ENCODE data around the gene EPC1.

Gene EPC1

DNA sequence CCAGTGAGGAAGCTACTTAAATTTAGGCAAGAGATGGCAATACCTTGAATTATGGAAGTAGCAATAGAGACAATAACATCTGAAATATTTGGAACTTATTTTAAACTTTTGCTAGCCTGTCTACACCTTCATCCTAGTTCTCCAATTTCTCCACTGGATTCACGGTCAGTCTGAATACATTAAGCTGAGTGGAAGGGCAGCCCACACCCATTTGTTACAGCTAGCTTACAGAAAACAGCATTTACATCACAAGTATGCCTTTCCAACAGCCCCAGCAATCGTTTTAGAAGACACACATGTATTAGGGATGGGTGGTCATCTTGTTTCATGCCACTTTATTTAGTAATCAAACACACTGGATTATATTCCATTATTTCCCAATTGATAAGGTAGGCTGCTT, 16.7 kb downstream of the EPC1 start:
- DNase-seq = no peak

DNA sequence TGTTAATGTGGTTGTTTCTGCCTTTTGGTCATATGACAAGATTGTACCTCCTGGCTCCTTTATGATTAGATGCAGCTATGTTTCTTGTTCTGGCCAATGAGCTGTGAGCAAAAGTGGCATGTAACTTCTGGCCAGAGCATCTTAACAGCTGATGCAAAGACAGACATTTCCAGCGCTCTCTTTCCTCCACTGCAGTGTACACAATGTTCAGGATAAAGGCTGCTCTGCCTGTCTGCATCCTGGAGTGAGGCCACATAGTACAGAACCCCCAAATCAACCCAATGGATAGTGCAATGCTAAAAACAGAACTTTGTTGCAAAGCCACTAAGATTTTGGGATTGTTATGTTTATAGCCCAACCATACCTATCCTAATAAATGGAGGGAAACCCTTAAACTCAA, 17.9 kb downstream of the EPC1 start:
- DNase-seq = peak; percentile 19

DNA sequence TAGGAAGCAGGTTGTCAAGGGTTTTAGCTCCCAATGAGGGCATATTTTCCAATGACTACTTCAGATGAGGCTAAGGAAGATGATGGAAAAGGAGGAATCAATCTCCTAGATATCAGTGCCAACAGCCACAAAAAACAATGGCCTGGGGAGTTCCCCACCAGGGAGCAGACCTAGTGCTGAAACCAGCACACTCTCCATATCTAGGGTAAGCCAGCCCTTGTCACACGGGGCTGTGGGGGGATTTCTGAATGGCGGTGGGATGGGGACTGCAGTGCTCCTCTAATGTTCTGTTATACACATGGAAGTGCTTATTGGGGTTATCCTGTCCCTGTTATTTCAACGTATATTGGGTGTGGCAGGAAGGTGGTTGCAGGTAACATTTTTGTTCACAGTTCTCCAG, 18.5 kb downstream of the EPC1 start:
- DNase-seq = no peak

DNA sequence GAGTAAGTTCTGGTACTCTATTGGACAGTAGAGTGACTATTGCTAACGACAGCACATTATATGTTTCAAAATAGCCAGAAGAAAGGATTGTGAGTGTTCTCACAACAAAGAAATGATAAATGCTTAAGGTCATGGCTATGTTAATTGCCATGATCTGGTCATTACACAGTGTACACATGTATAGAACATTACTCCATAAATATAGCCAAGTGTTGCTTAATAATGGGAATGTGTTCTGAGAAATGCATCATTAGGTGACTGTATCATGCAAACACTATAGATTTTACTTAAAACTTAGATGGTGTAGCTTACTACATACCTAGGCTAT, 19.6 kb downstream of the EPC1 start:
- DNase-seq = no peak

DNA sequence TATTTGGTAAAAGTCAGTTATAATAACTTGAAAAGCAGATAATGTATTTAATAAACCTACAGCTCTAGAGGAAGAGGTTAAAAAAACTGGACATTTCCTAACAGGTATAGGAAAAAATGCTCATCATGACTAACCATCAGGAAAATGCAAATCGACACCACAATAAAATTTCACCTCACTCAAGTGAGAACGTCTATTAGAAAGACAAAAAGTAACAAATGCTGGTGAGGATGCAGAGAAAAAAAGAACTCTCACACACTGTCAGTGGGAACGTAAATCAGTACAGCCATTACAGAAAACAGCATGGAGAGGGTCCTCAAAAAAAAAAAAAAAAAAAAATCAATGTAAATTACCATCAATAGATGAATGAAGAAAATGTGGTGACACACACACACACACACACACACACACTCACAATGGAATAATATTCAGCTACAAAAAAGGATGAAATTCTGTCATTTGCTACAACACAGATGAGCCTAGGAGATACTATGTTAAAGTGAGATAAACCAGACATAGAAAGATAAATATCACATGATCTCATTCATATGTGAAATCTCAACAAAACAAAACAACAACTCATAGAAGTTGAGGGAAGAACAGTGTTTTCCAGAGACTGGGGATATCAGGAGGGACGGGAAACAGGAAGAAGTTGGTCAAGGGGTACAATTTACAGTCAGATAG, 20.1 kb downstream of the EPC1 start:
- no peak for DNase-seq

DNA sequence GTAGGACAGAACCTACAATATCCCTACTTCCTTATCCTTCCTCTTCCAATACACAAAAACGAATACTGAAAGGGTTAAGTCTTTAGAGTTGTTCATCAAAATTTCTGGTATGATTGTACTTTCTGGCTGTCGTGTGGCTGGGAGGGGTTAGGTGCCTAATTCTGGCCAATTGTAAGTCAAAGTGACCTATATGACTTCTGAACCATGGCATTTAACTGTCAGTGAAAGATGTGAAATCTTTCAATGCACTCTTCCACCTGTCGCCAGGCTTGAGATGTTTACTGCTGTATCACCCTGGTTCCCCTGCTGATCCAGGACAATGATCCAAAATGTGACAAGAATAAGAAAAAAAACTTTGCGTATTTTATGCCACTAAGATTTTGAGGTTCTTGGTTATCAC, 20.8 kb downstream of the EPC1 start:
- no peak for DNase-seq

DNA sequence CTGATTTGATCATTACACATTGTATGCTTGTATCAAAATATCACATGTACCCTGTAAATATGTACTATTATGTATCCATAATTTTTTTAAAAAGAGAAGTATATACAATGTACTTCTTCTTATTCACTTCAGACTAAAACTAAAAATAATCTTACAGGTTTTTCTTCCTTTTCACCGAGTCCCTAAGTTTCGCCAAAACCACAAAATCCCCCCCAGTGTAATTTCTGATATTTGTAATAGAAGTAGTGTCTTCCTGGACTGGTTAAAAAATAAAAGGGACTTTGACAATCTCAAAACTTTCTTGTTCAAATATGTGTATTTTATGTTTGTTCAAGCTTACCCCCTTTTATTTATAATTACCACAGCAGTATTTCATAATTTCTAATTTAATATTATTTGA, 23.9 kb downstream of the EPC1 start:
- DNase-seq = no peak

DNA sequence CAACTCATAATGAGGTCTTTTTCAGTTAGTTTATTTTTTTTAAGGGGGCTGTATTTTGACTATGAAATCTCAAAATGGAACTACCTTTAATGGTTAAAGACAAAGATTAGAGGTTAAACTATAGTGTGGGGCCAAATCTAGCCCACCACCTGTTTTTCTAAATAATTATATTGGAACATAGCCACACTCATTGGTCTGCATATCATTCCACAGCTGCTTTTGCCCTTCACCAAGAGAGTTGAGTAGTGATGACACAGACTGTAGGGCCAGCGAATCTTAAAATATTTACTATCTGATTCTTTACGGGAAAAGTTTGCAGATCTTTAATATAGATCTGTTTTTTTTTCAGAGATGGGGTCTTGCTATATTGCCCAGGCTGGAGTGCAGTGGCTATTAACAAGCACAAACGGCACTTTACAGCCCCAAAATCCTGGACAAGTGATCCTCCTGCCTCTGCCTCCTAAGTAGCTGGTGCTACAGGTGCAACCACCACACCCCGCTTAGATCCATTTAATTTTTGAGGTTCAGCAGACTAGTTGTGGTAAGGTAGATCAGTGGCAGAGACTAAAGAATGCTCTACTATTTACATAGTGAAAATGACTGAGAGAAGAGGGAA, 25.8 kb downstream of the EPC1 start:
- no peak for DNase-seq

DNA sequence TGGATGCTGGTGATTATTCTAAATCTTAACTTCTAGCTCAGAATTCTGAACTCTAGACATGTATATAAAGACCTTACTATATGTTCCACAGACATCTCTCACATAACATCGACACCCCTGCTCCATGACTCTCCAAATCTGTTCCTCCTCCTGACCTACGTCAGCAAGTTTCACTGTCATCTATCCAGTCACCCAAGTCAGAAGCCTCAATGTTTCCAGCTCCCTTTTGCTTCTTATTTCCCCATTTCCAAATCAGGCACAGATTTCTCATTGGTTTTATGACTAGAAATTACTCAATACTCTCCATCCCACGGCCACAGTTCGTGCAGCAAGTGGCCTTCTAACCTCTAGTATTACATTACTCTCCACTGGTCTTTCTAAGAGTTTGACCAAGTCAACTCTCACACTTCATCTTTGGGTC, 28.5 kb downstream of the EPC1 start:
- no peak for DNase-seq

DNA sequence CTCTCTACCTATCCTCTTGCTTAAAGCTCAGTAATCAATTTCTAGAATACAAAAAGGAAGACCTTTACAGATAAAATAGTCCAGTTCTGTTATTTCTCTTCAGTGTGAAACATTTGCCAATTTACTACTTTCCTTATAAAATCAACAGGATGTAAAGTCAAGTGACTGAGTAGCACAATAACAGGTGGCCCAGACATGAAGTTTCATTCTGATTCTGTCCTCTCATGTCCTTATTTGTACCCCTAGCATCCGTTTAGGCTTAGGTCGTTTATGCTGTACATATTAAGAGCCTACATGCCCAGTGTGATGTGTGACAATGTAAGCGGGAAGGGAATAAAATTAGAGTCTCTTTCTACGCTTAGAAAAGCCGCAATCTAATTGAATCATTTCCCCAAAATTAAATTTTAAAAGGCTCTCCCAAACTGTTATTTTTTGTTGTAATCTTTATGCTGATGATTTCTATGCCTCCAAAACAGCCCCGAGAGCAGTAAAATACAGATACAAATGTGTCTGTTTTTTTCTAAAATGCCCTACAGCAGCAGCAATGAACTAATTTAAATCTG, 29.1 kb downstream of the EPC1 start:
- no peak for DNase-seq

DNA sequence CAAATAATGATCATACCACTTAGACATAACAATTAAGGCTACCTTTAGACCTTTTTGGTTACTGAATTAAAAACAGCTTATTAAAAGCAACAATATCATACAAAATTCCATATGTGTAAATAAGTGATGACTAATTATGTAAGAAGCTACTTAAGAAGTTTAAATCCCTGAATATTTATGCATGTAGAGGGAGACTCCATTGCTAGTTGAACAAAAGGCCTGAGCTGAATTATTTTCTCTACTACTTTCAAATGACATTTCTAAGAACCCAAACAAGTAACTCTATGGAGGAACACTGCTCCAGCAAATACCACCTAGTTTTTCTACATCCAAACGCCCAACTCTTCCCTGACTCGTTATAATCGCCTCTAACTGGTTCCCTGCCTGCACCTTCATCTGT, 31.5 kb downstream of the EPC1 start:
- no peak for DNase-seq

DNA sequence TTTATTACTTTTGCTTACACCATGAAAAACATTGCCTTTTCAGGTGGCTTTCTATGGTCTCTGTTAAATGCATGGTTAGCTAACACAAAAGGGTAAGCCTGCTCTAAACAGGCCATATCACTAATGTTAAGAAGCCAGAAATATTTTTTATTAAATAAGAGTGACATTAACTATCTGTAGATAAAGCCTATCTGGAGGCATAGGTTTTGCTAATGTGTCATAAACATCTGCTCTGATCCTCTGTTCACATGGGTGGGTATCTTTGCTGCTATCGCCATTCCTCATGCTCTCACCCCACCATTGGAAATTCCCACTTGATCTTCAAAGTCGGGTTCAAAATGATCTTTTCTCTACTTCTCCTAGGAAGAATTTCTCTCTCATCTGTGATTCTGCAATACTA, 32.4 kb downstream of the EPC1 start:
- no peak for DNase-seq

DNA sequence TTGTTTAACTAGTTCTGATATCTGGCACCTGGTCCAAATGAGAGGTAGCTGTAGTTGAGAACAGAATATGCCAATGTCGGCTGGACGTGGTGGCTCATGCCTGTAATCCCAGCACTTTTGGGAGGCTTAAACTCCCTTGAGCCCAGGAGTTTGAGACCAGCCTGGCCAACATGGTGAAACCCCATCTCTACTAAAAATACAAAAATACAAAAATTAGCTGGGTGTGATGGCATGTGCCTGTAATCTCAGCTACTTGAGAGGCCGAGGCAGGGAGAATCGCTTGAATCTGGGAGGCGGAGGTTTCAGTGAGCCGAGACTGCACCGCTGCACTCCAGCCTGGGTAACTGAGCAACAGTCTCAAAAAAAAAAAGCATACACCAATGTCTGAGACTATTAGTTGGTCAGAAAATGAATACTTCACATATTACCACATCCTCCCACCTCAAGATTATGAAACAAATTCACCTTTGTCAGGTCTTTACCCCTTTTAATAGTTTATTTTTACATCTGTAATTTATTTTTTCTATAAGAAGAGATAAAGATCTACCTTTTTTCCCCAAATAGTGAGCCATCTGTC, 38.8 kb downstream of the EPC1 start:
- no peak for DNase-seq

DNA sequence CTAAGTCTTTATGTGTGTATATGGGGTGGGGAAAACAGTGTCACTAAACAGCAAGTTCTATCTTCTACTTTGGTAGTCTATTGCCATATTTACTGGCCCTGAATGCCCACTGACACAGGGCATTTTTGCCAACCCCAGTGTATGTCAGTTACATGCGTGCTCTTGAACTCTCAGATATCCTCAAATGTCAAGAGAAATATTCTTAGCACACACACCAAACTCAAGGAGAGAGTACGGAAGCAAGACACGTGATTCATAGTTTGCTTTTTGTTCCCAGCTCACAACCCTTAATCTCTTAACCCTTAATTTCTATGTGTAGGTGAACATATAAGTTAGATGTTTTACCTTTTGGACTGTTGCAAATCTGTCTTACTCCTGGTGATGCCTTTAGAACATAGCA, 39.3 kb downstream of the EPC1 start:
- DNase-seq = no peak

DNA sequence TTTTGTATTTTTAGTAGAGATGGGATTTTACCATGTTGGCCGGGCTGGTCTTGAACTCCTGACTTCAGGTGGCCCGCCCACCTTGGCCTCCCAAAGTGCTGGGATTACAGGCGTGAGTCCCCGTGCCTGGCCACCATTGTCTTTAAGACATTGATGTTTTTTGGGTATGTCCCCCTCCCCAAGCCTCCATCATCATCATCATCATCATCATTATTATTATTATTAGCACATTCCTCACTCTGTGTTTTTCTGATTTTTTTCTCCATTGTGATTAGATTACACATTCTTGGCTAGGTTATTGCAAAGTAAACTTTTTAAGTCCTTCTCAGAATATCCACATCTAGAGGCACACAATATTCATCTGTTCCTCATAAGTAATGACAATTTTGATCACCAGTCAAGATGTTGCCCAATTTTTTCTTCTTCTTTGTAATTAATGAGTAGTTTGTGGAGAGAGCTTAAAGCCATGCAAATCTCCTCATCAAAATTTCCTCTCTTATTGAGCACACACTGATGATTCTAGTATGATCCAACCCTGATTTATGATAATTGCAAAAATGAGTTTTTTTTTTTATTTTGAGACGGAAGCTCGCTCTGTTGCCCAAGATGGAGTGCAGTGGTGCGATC, 47.5 kb downstream of the EPC1 start:
- no peak for DNase-seq

DNA sequence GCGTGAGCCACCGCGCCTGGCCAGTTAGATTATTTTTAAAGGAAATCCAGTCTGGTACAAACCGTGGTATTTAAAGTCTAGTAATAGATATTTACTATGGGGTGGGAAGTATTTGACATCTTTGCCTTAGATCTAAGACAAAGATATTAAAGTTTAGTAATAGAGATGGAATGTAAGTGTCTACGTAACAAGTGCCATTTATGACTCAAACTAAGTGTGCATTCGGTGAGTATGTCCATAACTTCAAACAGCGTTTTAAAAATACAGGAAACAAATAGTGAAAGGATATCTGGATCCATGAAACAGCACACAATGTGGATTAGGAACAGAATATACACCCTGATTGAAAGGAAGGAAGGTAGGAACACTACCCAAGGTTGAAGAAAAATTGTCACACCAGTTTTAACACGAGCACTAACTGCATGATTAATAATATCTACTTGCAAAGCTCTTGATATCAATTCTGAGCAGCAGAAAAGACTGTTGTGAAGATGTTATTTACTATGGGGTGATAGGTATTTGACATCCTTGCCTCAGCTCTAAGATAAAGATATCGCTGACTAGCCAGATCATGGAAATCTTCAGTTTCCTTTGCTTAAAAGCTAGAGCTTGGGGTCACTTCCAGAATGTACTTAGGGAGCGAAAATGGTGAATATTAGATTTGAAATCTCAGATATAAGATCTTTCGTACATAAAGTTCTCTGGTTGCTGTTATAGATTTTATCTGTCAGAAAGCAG, 48.7 kb downstream of the EPC1 start:
- no peak for DNase-seq

DNA sequence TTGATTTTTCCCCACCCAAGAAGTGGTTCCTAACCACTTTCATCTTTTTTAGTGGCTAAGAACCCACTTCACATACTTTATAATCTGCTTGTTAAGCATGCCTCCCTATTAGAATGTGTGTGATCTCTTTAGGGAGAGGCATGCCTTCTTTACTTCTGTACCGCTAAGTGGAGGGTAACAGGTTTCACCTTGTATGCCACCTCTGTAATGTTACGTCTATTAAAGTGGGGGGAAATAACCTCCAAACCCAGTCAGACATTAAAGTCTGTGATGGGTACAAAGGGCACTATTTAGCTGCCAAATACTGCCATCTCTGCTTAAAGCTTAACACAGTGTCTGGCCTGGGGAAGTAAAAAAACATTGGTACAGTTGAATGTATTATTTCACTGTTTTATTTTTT, 51.9 kb downstream of the EPC1 start:
- DNase-seq = no peak

DNA sequence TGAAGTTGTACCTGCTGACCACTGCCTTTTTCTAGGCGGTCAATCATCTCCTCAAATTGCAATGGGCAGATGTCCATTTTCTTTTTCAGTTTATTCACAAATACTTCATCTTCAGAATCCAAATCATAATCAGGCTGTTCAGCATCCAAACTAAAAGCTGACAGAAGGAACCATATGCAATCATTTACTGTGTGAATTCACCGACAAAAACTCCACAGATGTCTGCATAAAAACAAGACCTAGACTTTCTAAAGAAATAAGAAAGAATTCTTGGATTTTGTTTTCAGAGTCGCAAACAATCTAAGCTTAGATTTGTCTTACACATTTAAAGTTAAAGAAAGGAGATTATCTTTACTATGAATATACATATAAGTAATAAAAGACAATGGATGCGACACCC, 53.4 kb downstream of the EPC1 start:
- no peak for DNase-seq

DNA sequence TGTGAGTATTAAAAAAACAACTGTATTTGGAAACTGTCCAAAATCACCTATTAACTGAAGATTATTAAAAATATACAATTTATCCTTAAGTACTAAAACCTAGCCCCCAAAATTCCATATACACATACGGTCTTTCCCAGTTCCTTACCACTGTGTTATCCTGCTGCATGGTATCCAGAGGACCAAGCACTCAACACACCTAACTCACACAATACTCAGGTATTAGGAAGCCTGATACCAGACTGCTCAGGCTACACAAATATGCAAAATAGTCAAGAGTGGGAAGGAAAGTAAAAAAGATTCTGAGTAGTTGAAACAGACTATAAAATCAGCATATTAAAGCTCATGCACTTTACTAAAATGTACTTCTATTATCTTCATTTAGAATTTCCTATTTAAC, 67.2 kb downstream of the EPC1 start:
- DNase-seq = no peak

DNA sequence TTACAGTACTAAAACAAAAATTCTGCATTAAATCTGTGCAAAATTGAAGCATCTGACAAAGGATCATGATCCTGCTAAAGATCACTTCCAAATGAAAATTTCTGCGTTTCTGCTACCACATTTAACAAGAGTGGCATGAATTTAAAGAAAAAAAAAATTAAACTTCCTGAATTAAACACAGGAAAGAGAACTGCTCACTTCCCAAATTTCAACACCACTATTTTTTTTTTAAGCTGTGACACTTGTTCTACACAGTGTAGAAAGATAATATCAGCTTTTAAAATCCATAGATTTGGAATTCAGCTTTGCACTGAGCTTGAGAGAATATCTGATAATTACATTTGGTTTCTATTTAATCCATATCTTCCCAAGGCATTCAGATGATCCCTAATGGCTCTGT, 73.6 kb downstream of the EPC1 start:
- DNase-seq = no peak

DNA sequence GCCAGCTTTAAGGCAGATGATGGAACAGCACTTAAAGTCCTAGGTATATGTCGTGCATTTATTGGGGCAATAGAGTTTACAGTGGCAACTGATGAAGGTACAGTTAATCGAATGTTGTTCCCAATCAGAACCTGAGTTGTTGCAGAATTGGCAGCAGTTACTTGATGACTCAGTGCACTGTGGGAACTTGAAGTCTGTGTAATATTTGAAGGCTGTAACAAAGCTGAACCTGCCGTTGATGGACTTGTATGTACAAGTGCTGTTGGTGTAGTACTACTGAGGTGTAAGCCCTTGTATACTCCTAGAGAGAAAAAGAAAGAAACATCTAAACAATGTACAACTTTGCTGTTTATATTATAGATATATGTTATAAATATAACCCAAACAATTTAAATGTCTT, 75.3 kb downstream of the EPC1 start:
- no peak for DNase-seq

DNA sequence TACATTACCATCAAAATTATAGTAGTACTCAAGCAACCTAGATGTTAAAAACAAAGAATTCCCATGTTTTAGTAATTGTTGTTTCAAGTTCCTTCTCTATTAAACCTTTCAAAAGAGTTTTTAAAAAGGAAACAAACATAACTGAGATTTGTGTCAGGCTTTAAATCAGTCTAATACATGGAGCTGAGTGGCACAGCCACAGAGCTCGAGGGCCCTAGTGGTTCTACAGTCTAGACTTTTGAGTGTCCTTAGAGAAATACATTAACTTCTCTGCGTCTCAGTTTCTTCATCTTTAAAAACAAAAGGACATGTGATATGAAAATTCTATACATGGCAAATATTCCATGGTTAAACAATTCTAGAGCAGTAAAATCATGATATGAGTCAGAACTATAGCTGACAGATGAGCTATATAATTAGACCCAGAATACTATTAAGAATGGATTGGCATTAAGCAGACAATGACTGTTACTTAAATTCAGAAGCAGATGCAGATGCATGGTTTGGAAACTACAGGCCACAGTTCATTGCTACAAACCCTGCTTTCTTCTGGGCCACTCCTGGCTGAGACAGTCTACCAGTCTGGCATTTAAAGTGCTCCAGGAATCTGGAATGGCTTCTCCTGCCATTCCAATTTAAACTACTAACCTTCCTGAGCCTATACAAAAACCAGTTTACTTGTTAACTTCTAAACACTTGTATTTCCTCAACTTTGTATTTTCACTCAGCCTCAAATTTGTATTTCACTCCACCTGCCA, 77.4 kb downstream of the EPC1 start:
- no peak for DNase-seq

DNA sequence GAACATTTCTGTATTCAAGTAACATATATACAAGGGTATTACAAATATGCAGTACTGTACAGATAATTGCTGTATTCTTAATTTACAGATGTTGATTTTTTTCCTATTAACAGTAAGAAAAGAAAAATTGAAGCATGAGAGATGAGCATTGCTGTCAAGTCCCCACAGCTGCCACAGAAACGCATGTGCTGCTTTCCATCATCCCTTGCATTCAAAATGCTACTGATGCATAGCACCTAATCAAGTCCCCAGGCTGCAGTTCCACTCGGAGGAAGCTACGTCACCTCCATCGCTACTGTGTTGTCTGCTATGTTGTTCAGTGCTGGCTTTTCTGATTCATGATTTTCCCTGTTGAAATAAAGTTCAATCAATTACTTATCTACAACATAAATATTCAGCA, 78.2 kb downstream of the EPC1 start:
- no peak for DNase-seq

Measured in hematopoietic multipotent progenitor cell treated with erythropoietin and hydrocortisone succinate and interleukin-3 and kit ligand, for 8 days (in vitro differentiated cells).